ENCODE measurements around the gene CD74. TPM values are rescaled to one million over a fixed set of nuclear protein-coding genes. Genes with fewer than 3 reads are reported as not detected.

Gene CD74
- total RNA-seq, 4 donors from 2014 or later, result 123 to 291 (median 160) TPM

GRCh38 chr5:150413176-150413901 lies 629 bp upstream of the CD74 start:
- intact Hi-C loops (cut with DNase I; ENCODE audit: low total_unique reads), result no loop called here

GRCh38 chr5:150411245-150411979 lies 1.3 kb downstream of the CD74 start:
- H3K27ac ChIP-seq, result peak overlapping the region; percentile 63 to 83 (median 78)
- in situ Hi-C loops (cut with MboI; ENCODE audit: low sequenced_read_pairs in 4 of 4), result no loop called here
- peak overlapping the region; percentile 49 to 56 (median 51) for H3K4me3 ChIP-seq
- TF ChIP-seq CTCF (IDR thresholded peaks at IDR 0.05 in 4 of 5, conservative IDR thresholded peaks at IDR 0.05 in 1 of 5) (no peak), POLR2A (IDR thresholded peaks at IDR 0.05) (no peak)
- intact Hi-C loops (cut with DNase I; ENCODE audit: low total_unique reads), result no loop called here
- no peaks in the 10 kb centered on the region for H3K9me3 ChIP-seq
- ATAC-seq (no peak), DNase-seq (no peak)
- no peaks in the 10 kb centered on the region for H3K27me3 ChIP-seq
- no peaks in the 10 kb centered on the region for H3K36me3 ChIP-seq
- H3K4me1 ChIP-seq, result peaks cover 6 to 10% of the 10 kb centered on the region in 2 donors

More at GRCh38 chr5:150413176-150413901, 629 bp upstream of the CD74 start:
- no peak for DNase-seq
- TF ChIP-seq POLR2A (IDR thresholded peaks at IDR 0.05), result no peak
- TF ChIP-seq CTCF (IDR thresholded peaks at IDR 0.05 in 4 of 5, conservative IDR thresholded peaks at IDR 0.05 in 1 of 5), result no peak
- in situ Hi-C loops (cut with MboI; ENCODE audit: low sequenced_read_pairs in 4 of 4), result no loop called here
- Histone ChIP-seq H3K27ac (peak overlapping the region; percentile 63 to 83 (median 78)), H3K27me3 (no peaks in the 10 kb centered on the region), H3K4me3 (peak overlapping the region in 3 of 4 donors; percentile 49 to 56 (median 51)), H3K9me3 (no peaks in the 10 kb centered on the region), H3K36me3 (no peaks in the 10 kb centered on the region), H3K4me1 (peaks cover 6 to 10% of the 10 kb centered on the region in 2 donors)
- ATAC-seq, result no peak

GRCh38 chr5:150410524-150411244 lies 2.0 kb downstream of the CD74 start:
- Histone ChIP-seq H3K4me1 (peaks cover 6 to 10% of the 10 kb centered on the region in 2 donors), H3K36me3 (peaks cover 0 to 1% of the 10 kb centered on the region in 2 donors), H3K27me3 (no peaks in the 10 kb centered on the region), H3K9me3 (no peaks in the 10 kb centered on the region), H3K27ac (peak overlapping the region; percentile 63 to 83 (median 78)), H3K4me3 (peak overlapping the region; percentile 49 to 56 (median 51))
- no peak for TF ChIP-seq POLR2A (IDR thresholded peaks at IDR 0.05)
- no peak for TF ChIP-seq CTCF (IDR thresholded peaks at IDR 0.05 in 4 of 5, conservative IDR thresholded peaks at IDR 0.05 in 1 of 5)
- peak; percentile 79 to 80 for ATAC-seq
- in situ Hi-C loops (cut with MboI; ENCODE audit: low sequenced_read_pairs in 4 of 4), result no loop called here
- intact Hi-C loops (cut with DNase I; ENCODE audit: low total_unique reads), result no loop called here
- peak; percentile 35 to 39 for DNase-seq

GRCh38 chr5:150409638-150410523 lies 2.8 kb downstream of the CD74 start:
- H3K27ac ChIP-seq, result peak overlapping the region; percentile 63 to 83 (median 78)
- in situ Hi-C loops (cut with MboI; ENCODE audit: low sequenced_read_pairs in 4 of 4), result no loop called here
- peaks cover 6 to 10% of the 10 kb centered on the region in 2 donors for H3K4me1 ChIP-seq
- no peak for TF ChIP-seq CTCF (IDR thresholded peaks at IDR 0.05 in 4 of 5, conservative IDR thresholded peaks at IDR 0.05 in 1 of 5)
- TF ChIP-seq POLR2A (IDR thresholded peaks at IDR 0.05), result no peak
- peak overlapping the region; percentile 8 to 56 (median 48) for H3K4me3 ChIP-seq
- no peaks in the 10 kb centered on the region for H3K9me3 ChIP-seq
- H3K36me3 ChIP-seq, result peaks cover 0 to 4% of the 10 kb centered on the region in 2 donors
- DNase-seq (peak; percentile 68 to 73), ATAC-seq (peak; percentile 89 to 93)
- no peaks in the 10 kb centered on the region for H3K27me3 ChIP-seq
- intact Hi-C loops (cut with DNase I; ENCODE audit: low total_unique reads), result no loop called here

Measured in gastrocnemius medialis (tissue), 4 donors.